IMR-90 (cell line): ENCODE measurements around the gene MYL2. TPM values are rescaled to one million over a fixed set of nuclear protein-coding genes. Genes with fewer than 3 reads are reported as not detected.

ENCODE experiments used
- ATAC-seq: fragments of 200-7000 bp; cut with Tn5 transposase; 2 replicates; pipeline ENCODE4 v1.9.1; 2020; ENCODE audit warnings: low read depth, mild to moderate bottlenecking, moderate library complexity
- BruUV-seq: library from RNA; stranded (reverse); fragments of 400-500 nt; replicated peaks from 2 replicates; lab custom pipeline; 2021; lab: Mats Ljungman, UMichigan
- CTCF ChIA-PET: fragments of 300-600 bp; formaldehyde crosslinking; extraction: SDS; loops from one replicate; lab custom pipeline; 2021; ENCODE audit warnings: antibody characterized with exemption; lab: Yijun Ruan, JAX
- POLR2A ChIA-PET: fragments of 300-600 bp; sonication (Branson Sonifier 250); formaldehyde crosslinking; loops from one replicate; lab custom pipeline; 2022; ENCODE audit warnings: antibody characterized with exemption; ENCODE audit not compliant: unreplicated experiment; lab: Charles Lee
- DNase-seq: peaks from one replicate; pipeline ENCODE4 v3.0.0; 2013
- H2AFZ ChIP-seq: replicated peaks from 2 replicates; pipeline ENCODE3; 2013; ENCODE audit warnings: low read length, mild to moderate bottlenecking; ENCODE audit not compliant: poor library complexity
- H2AK5ac ChIP-seq: 2 replicates; pipeline ENCODE4 v1.6.1; 2013; ENCODE audit warnings: low read depth, low read length, inconsistent platforms
- H2AK9ac ChIP-seq: replicated peaks from 2 replicates; pipeline ENCODE3; 2013; ENCODE audit warnings: mild to moderate bottlenecking, low read depth, low read length, moderate library complexity; ENCODE audit not compliant: poor library complexity
- H2BK120ac ChIP-seq: 2 replicates; pipeline ENCODE4 v1.6.1; 2013; ENCODE audit warnings: low read depth, low read length, inconsistent platforms
- H2BK15ac ChIP-seq: 3 replicates; pipeline ENCODE4 v1.6.1; 2013; ENCODE audit warnings: low read depth, low read length, inconsistent platforms
- H2BK20ac ChIP-seq: 2 replicates; pipeline ENCODE4 v1.6.1; 2013; ENCODE audit warnings: low read depth, mild to moderate bottlenecking, inconsistent platforms, low read length, moderate library complexity
- H2BK5ac ChIP-seq: 2 replicates; pipeline ENCODE4 v1.6.1; 2013; ENCODE audit warnings: mild to moderate bottlenecking, low read depth, low read length, inconsistent platforms; ENCODE audit not compliant: poor library complexity, severe bottlenecking
- H3K14ac ChIP-seq: replicated peaks from 2 replicates; pipeline ENCODE4 v1.6.1; 2013; ENCODE audit warnings: low read depth, low read length, inconsistent platforms
- H3K18ac ChIP-seq: 2 replicates; pipeline ENCODE4 v1.6.1; 2013; ENCODE audit warnings: low read depth, low read length, control low read depth
- H3K23ac ChIP-seq: 2 replicates; pipeline ENCODE4 v1.6.1; 2013; ENCODE audit warnings: low read depth, low read length, inconsistent platforms
- H3K27ac ChIP-seq: 2 replicates; pipeline ENCODE4 v1.5.1; 2013; ENCODE audit warnings: mild to moderate bottlenecking, control low read depth, low read length; ENCODE audit not compliant: insufficient read depth
- H3K27me3 ChIP-seq: 2 replicates; pipeline ENCODE4 v1.6.1; 2013; ENCODE audit warnings: low read length; ENCODE audit not compliant: control insufficient read depth, insufficient read depth
- H3K36me3 ChIP-seq: 2 replicates; pipeline ENCODE4 v1.6.1; 2013; ENCODE audit warnings: low read length, mixed read lengths; ENCODE audit not compliant: control insufficient read depth, insufficient read depth
- H3K4ac ChIP-seq: 2 replicates; pipeline ENCODE4 v1.6.1; 2013; ENCODE audit warnings: low read depth, low read length, inconsistent platforms
- H3K4me1 ChIP-seq: 2 replicates; pipeline ENCODE4 v1.6.1; 2013; ENCODE audit warnings: low read length, mixed read lengths; ENCODE audit not compliant: control insufficient read depth, insufficient read depth
- H3K4me2 ChIP-seq: 2 replicates; pipeline ENCODE4 v1.6.1; 2013; ENCODE audit warnings: low read depth, mild to moderate bottlenecking, control low read depth, low read length, moderate library complexity
- H3K4me3 ChIP-seq: 2 replicates; pipeline ENCODE4 v1.5.1; 2013; ENCODE audit warnings: low read depth, mild to moderate bottlenecking, control low read depth, low read length, moderate library complexity; ENCODE audit not compliant: insufficient read depth
- H3K56ac ChIP-seq: 2 replicates; pipeline ENCODE4 v1.6.1; 2013; ENCODE audit warnings: low read length, inconsistent platforms; ENCODE audit not compliant: insufficient read depth; ENCODE audit errors: extremely low read depth
- H3K79me1 ChIP-seq, 2 experiments: 2 replicates each; pipeline ENCODE4 v1.6.1; 2013; ENCODE audit warnings: low read length in 2 of 2, inconsistent platforms in 1 of 2, low read depth in 1 of 2
- H3K9ac ChIP-seq: 2 replicates; pipeline ENCODE4 v1.6.1; 2013; ENCODE audit warnings: low read depth, low read length, control low read depth
- H3K9me1 ChIP-seq: 2 replicates; pipeline ENCODE4 v1.6.1; 2013; ENCODE audit warnings: low read length, inconsistent platforms; ENCODE audit not compliant: insufficient read depth
- H3K9me3 ChIP-seq: 2 replicates; pipeline ENCODE4 v1.6.1; 2013; ENCODE audit warnings: low read length; ENCODE audit not compliant: control insufficient read depth, insufficient read depth
- H4K20me1 ChIP-seq: 2 replicates; pipeline ENCODE4 v1.6.1; 2013; ENCODE audit warnings: low read length, inconsistent platforms; ENCODE audit not compliant: insufficient read depth
- H4K5ac ChIP-seq: 2 replicates; pipeline ENCODE4 v1.6.1; 2013; ENCODE audit warnings: mild to moderate bottlenecking, low read depth, low read length, control low read depth
- H4K8ac ChIP-seq, 2 experiments: 2 replicates each; pipeline ENCODE4 v1.6.1; 2013; ENCODE audit warnings: low read depth in 2 of 2, low read length in 2 of 2, control low read depth in 1 of 2, inconsistent platforms in 1 of 2
- H4K91ac ChIP-seq: 2 replicates; pipeline ENCODE4 v1.6.1; 2013; ENCODE audit warnings: low read depth, low read length, inconsistent platforms; ENCODE audit not compliant: insufficient read depth
- CEBPB ChIP-seq: IDR thresholded peaks from 2 replicates; pipeline ENCODE4 v1.6.1; 2012; ENCODE audit warnings: low read depth, low read length, improper control_type of control experiment
- CTCF ChIP-seq: conservative IDR thresholded peaks from 2 replicates; pipeline ENCODE4 v1.5.1; 2012; ENCODE audit warnings: mild to moderate bottlenecking, low read depth, low read length, improper control_type of control experiment
- FOS ChIP-seq: fragments of 150-350 bp; IDR thresholded peaks from 2 replicates; pipeline ENCODE4 v1.6.1; 2016; ENCODE audit warnings: low read depth, low read length
- MAFK ChIP-seq: IDR thresholded peaks from 2 replicates; pipeline ENCODE4 v1.6.1; 2012; ENCODE audit warnings: low read depth, low read length, improper control_type of control experiment
- MAZ ChIP-seq: IDR thresholded peaks from 2 replicates; pipeline ENCODE4 v1.6.1; 2012; ENCODE audit warnings: low read depth, mild to moderate bottlenecking, low read length, improper control_type of control experiment, moderate library complexity, borderline replicate concordance
- MXI1 ChIP-seq: IDR thresholded peaks from 2 replicates; pipeline ENCODE4 v1.6.1; 2012; ENCODE audit warnings: low read depth, mild to moderate bottlenecking, low read length, moderate library complexity, borderline replicate concordance
- NFE2L2 ChIP-seq: fragments of 150-350 bp; IDR thresholded peaks from 2 replicates; pipeline ENCODE4 v1.6.1; 2016; ENCODE audit warnings: low read depth, mild to moderate bottlenecking, low read length
- RAD21 ChIP-seq: IDR thresholded peaks from 2 replicates; pipeline ENCODE4 v1.6.1; 2012; ENCODE audit warnings: low read length, improper control_type of control experiment
- RCOR1 ChIP-seq: IDR thresholded peaks from 2 replicates; pipeline ENCODE4 v1.6.1; 2012; ENCODE audit warnings: mild to moderate bottlenecking, low read length, improper control_type of control experiment; ENCODE audit not compliant: insufficient replicate concordance
- RFX5 ChIP-seq: IDR thresholded peaks from 2 replicates; pipeline ENCODE4 v1.8.0; 2012; ENCODE audit warnings: low read depth, mild to moderate bottlenecking, low read length, moderate library complexity
- USF2 ChIP-seq: fragments of 150-350 bp; IDR thresholded peaks from 2 replicates; pipeline ENCODE4 v1.6.1; 2017; ENCODE audit warnings: mild to moderate bottlenecking, antibody characterized with exemption, low read length, low read depth
- WGBS, 2 experiments: methylation state at CpG; one replicate each; pipeline versions ENCODE4 v1.1.5 to v1.1.7; 2013; ENCODE audit warnings: missing lambda C conversion rate in 2 of 2; ENCODE audit not compliant: insufficient read length in 1 of 2; ENCODE audit errors: extremely low coverage in 2 of 2; 5-methylcytosine and 5-hydroxymethylcytosine counted together
- dilution Hi-C: fragments of 300-500 bp; cut with HindIII; formaldehyde crosslinking; loops from one replicate; pipeline ENCODE4 v1.14.3; 2018; ENCODE audit warnings: low sequenced_read_pairs; ENCODE audit not compliant: unreplicated experiment
- in situ Hi-C: fragments of 300-500 bp; cut with MboI; formaldehyde crosslinking; loops from 3 replicates; pipeline ENCODE4 v1.14.3; 2019; ENCODE audit warnings: low sequenced_read_pairs, inconsistent platforms, mixed read lengths
- intact Hi-C: fragments of 100-400 bp; cut with micrococcal nuclease; formaldehyde crosslinking; loops from 2 replicates; pipeline ENCODE4 v1.10.0; 2022
- polyA plus RNA-seq, 3 experiments: library from polyadenylated mRNA; depleted of rRNA; stranded (reverse); fragments of >200 nt; gene quantifications; 2 replicates each; pipeline ENCODE4 v1.2.3, GENCODE V29; 2012; ENCODE audit warnings: low replicate concordance in 1 of 3
- total RNA-seq: library from RNA; depleted of rRNA; stranded (reverse); fragments of >200 nt; gene quantifications from 2 replicates; pipeline ENCODE4 v1.2.3, GENCODE V29; 2012

Gene MYL2
- total and polyA plus RNA-seq, 2 of the 4 experiments (the other 2 are of a cell fraction), result not detected

GRCh38 chr12:110901401-110901800, 19.0 kb downstream of the MYL2 start:
- H4K20me1 ChIP-seq, result no peaks in the 10 kb centered on the region
- no peaks in the 10 kb centered on the region for H3K4me1 ChIP-seq
- H3K56ac ChIP-seq, result no peak overlapping the region
- H4K5ac ChIP-seq, result no peak overlapping the region
- no peak overlapping the region for H4K91ac ChIP-seq
- H3K9me3 ChIP-seq, result no peaks in the 10 kb centered on the region
- no peak overlapping the region for H3K14ac ChIP-seq
- H3K36me3 ChIP-seq, result no peaks in the 10 kb centered on the region
- ATAC-seq (no peak), DNase-seq (no peak)
- dilution Hi-C loops, result no loop called here
- no peak overlapping the region for H3K18ac ChIP-seq
- H2BK15ac ChIP-seq, result no peak overlapping the region
- no peak overlapping the region for H3K27ac ChIP-seq
- no peak overlapping the region for H3K4ac ChIP-seq
- in situ Hi-C loops, result no loop called here
- no peak overlapping the region for H3K23ac ChIP-seq
- no peak overlapping the region for H3K4me2 ChIP-seq
- H4K8ac ChIP-seq, result no peak overlapping the region
- H2BK120ac ChIP-seq, result no peak overlapping the region
- no CpG with 5 or more reads among the region's 4 CpGs for WGBS, 2 experiments
- intact Hi-C loops, result no loop called here
- ChIA-PET CTCF (no interaction called here), POLR2A (no interaction called here)
- H3K4me3 ChIP-seq, result no peak overlapping the region
- H2BK20ac ChIP-seq, result no peak overlapping the region
- H2BK5ac ChIP-seq, result no peak overlapping the region
- no peak overlapping the region for H2AK5ac ChIP-seq
- H2AFZ ChIP-seq, result no peak overlapping the region
- H3K79me1 ChIP-seq, result no peaks in the 10 kb centered on the region
- no peak overlapping the region for H2AK9ac ChIP-seq
- peaks cover 3% of the 10 kb centered on the region; the same call in 1 of the 2 replicates for H3K27me3 ChIP-seq
- H3K9me1 ChIP-seq, result no peaks in the 10 kb centered on the region
- BruUV-seq, result no TSS peak
- TF ChIP-seq MXI1 (no peak), RCOR1 (no peak), CEBPB (no peak), USF2 (no peak), RFX5 (no peak), MAFK (no peak), FOS (no peak), RAD21 (no peak), CTCF (no peak), NFE2L2 (no peak), MAZ (no peak)
- H3K9ac ChIP-seq, result no peak overlapping the region
